AG09309 (cell line): ENCODE results near the gene FABP7.
"Not testable (repeated sequence)": the region's sequence is repeated elsewhere in the genome, so short reads cannot be mapped to it uniquely, and the experiment has no call there.

Experiments
- DNase-seq: peaks from one replicate; pipeline ENCODE4 v3.0.0-alpha.2; 2010; ENCODE audit warnings: low read depth
- H3K4me3 ChIP-seq: 2 replicates; pipeline ENCODE4 v1.5.1; 2011; ENCODE audit warnings: mild to moderate bottlenecking, low read depth, low read length, moderate library complexity; ENCODE audit not compliant: control insufficient read depth
- TF ChIP-seq, protein P1 (sequence below): IDR thresholded peaks from 2 replicates; pipeline ENCODE4 v1.5.1; 2011; ENCODE audit warnings: mild to moderate bottlenecking, low read depth, low read length, inconsistent platforms; ENCODE audit not compliant: insufficient read depth, control insufficient read depth; ENCODE audit errors: missing control alignments

Gene FABP7

GRCh38 chr6:122736163-122736562 is 43.4 kb upstream of the FABP7 start:
- H3K4me3 ChIP-seq = no peak overlapping the region
- TF ChIP-seq, protein P1, sequence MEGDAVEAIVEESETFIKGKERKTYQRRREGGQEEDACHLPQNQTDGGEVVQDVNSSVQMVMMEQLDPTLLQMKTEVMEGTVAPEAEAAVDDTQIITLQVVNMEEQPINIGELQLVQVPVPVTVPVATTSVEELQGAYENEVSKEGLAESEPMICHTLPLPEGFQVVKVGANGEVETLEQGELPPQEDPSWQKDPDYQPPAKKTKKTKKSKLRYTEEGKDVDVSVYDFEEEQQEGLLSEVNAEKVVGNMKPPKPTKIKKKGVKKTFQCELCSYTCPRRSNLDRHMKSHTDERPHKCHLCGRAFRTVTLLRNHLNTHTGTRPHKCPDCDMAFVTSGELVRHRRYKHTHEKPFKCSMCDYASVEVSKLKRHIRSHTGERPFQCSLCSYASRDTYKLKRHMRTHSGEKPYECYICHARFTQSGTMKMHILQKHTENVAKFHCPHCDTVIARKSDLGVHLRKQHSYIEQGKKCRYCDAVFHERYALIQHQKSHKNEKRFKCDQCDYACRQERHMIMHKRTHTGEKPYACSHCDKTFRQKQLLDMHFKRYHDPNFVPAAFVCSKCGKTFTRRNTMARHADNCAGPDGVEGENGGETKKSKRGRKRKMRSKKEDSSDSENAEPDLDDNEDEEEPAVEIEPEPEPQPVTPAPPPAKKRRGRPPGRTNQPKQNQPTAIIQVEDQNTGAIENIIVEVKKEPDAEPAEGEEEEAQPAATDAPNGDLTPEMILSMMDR = no peak
- no peak for DNase-seq

DNA sequence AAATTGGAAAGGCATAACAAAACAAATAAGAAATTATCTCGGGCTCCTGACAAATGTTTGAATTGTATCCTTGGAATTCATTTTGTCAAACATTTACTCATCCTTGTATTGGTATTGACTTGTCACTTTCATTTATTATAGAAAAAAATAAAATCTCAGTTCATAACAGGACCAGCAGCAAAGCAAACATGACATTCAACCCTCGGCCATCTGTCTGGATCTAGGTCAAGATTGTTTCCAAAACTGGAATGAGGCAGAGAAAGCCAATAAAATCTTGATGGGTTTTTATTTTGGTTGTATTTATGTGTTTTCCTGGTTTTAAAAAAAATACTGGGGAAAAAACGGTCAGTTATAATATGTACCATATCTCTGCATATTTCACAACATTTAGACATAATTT is 42.9 kb upstream of the FABP7 start:
- TF ChIP-seq, protein P1 = no peak
- H3K4me3 ChIP-seq = no peak overlapping the region
- DNase-seq = no peak

DNA sequence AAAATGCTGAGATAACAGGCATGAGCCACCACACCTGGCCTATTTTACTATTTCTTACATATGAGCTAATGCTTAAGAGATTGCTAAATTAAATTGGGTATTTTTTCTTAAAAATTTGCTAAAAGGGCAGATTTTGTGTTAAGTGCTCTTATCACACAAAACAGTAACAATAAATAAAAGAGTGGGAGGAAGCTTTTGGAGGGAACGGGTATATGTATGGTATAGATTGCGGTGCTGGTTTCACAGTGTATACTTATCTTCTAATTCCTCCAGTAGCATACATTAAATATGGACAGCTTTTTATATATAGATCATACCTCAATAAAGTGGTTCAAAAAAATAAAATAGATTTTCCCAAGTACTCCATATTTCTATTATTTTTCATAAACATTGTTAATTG is 39.4 kb upstream of the FABP7 start:
- TF ChIP-seq, protein P1 = no peak
- no peak overlapping the region for H3K4me3 ChIP-seq
- DNase-seq = no peak

GRCh38 chr6:122740936-122741335 is 38.6 kb upstream of the FABP7 start:
- TF ChIP-seq, protein P1 = no peak
- no peak for DNase-seq
- no peak overlapping the region for H3K4me3 ChIP-seq

- TF ChIP-seq, protein P1 = peak; percentile 52
- not testable (repeated sequence) for DNase-seq, H3K4me3 ChIP-seq
These were observed 35.3 kb upstream of the FABP7 start for GRCh38 chr6:122744247-122744646.

GRCh38 chr6:122744856-122745255 is 34.7 kb upstream of the FABP7 start:
- H3K4me3 ChIP-seq, DNase-seq: not testable (repeated sequence)

GRCh38 chr6:122746688-122747087 is 32.8 kb upstream of the FABP7 start:
- TF ChIP-seq, protein P1 = no peak
- no peak overlapping the region for H3K4me3 ChIP-seq
- no peak for DNase-seq

- TF ChIP-seq, protein P1 = no peak
- no peak overlapping the region for H3K4me3 ChIP-seq
- no peak for DNase-seq
These were observed 31.9 kb upstream of the FABP7 start for GRCh38 chr6:122747573-122747972.

GRCh38 chr6:122748945-122749344 is 30.6 kb upstream of the FABP7 start:
- not testable (repeated sequence) for H3K4me3 ChIP-seq, DNase-seq
